ENCODE measurements around the gene SMPDL3B. TPM values are rescaled to one million over a fixed set of nuclear protein-coding genes. Genes with fewer than 3 reads are reported as not detected.

Gene SMPDL3B
- total RNA-seq, 2 donors from 2014 or later: 0.43 to 1.3 TPM

DNA sequence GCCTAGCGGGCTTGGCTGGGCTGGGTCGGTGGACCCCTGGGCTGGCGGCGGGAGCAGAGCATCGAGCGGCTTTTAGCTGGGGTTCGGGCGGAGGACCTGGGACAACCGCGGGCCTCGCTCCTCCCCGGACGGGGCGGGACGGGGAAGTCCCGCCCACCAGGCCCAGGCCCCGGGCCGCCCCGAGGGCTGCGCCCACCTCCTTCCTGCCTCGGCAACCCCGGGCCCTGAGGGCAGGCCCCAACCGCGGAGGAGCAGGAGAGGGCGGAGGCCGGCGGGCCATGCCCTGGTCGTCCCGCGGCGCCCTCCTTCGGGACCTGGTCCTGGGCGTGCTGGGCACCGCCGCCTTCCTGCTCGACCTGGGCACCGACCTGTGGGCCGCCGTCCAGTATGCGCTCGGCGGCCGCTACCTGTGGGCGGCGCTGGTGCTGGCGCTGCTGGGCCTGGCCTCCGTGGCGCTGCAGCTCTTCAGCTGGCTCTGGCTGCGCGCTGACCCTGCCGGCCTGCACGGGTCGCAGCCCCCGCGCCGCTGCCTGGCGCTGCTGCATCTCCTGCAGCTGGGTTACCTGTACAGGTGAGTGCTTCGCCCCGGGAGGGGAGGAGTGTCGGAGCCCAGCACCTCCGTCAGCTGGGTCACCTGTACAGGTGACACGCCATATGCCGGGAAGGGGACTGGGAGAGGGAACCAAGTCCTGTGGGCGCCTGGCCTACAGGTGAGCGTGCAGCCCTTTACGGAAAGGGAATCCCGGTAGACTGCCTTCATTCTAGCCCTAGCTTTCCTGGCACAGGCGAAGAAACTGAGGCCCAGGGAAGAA, 25.2 kb downstream of the SMPDL3B start, which contains the start of gene XKR8:
Gene XKR8 (plus strand): TSS at position 182 of the 812 bp plus-strand sequence. CDS start 97 bp downstream, at position 279.
- DNase-seq (ENCODE audit: low spot score in 2 of 2) (peak; percentile 86 to 87), ATAC-seq (peak; percentile 96 to 99)
- Mint-ChIP-seq H3K36me3 (no peaks in the 10 kb centered on the region), H3K9me3 (no peaks in the 10 kb centered on the region), H3K27ac (peak within 1 kb of the TSS; percentile 81 to 87)

- Mint-ChIP-seq H3K9me3 (no peaks in the 10 kb centered on the region), H3K27ac (peak overlapping the region; percentile 44 to 87), H3K36me3 (no peaks in the 10 kb centered on the region)
- DNase-seq (ENCODE audit: low spot score in 2 of 2) (no peak), ATAC-seq (no peak)
Measured at GRCh38 chr1:27960762-27961645, 26.2 kb downstream of the SMPDL3B start.

GRCh38 chr1:27961646-27962221, 26.9 kb downstream of the SMPDL3B start:
- H3K27ac Mint-ChIP-seq: peak overlapping the region; percentile 22 to 62
- no peaks in the 10 kb centered on the region for H3K9me3 Mint-ChIP-seq
- no peaks in the 10 kb centered on the region for H3K36me3 Mint-ChIP-seq
- DNase-seq (ENCODE audit: low spot score in 2 of 2): peak in 1 of 2 donors; percentile 16
- no peak for ATAC-seq

- ATAC-seq (no peak), DNase-seq (ENCODE audit: low spot score in 2 of 2) (peak in 1 of 2 donors; percentile 48)
- Mint-ChIP-seq H3K27ac (no peak overlapping the region), H3K9me3 (no peaks in the 10 kb centered on the region), H3K36me3 (no peaks in the 10 kb centered on the region)
Measured at GRCh38 chr1:27963393-27963792, 28.6 kb downstream of the SMPDL3B start.

GRCh38 chr1:27966402-27967105, 31.8 kb downstream of the SMPDL3B start:
- no peaks in the 10 kb centered on the region for H3K36me3 Mint-ChIP-seq
- H3K9me3 Mint-ChIP-seq: no peaks in the 10 kb centered on the region
- ATAC-seq (no peak), DNase-seq (ENCODE audit: low spot score in 2 of 2) (peak in 1 of 2 donors; percentile 51)
- H3K27ac Mint-ChIP-seq: peak overlapping the region; percentile 29 to 72

DNA sequence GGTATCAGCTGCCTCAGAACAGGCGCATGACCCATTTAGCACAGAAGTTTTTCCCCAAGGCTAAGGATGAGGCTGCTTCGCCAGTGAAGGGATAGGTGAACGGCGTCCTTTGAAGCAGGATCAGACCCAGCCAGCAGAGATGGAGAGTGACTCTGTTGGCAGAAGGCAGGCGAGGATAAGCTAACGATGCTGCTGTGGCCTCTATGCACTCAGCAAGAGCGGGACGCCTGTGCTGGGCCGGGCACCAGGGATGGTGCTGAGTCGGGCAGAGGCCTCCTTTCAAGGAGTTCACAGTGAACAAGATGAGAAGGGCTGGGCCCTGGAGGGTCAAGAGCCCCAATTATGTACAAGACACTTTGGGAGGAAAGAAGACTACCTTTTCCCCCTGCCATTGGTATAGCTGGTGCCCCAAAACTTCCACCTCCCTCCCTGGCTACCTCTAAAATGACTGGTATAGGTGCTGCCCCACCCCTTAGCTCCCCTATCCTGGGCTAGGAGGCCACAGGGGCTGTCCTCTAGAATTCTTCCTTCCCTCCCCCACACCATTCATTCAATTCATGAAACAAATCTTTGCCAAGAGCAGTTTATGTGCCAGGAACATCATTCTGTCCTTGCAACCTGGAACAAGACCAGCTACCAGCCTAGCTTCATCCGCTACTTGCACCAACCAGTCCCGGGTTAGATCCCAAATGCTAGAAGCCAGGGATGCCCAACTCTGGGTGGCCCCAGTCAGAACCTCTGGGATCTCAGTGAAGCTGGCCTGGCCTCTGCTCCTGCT, 32.5 kb downstream of the SMPDL3B start:
- ATAC-seq: no peak
- peak overlapping the region; percentile 72 to 81 for H3K27ac Mint-ChIP-seq

GRCh38 chr1:27967884-27968466, 33.2 kb downstream of the SMPDL3B start:
- Mint-ChIP-seq H3K36me3 (no peaks in the 10 kb centered on the region), H3K9me3 (no peaks in the 10 kb centered on the region), H3K27ac (peak overlapping the region; percentile 65 to 81)
- ATAC-seq (peak in 1 of 2 donors; percentile 37), DNase-seq (ENCODE audit: low spot score in 2 of 2) (peak in 1 of 2 donors; percentile 23)

More for the DNA sequence above, 32.5 kb downstream of the SMPDL3B start:
- DNase-seq (ENCODE audit: low spot score in 2 of 2): peak in 1 of 2 donors; percentile 51
- H3K36me3 Mint-ChIP-seq: no peaks in the 10 kb centered on the region
- H3K9me3 Mint-ChIP-seq: no peaks in the 10 kb centered on the region

DNA sequence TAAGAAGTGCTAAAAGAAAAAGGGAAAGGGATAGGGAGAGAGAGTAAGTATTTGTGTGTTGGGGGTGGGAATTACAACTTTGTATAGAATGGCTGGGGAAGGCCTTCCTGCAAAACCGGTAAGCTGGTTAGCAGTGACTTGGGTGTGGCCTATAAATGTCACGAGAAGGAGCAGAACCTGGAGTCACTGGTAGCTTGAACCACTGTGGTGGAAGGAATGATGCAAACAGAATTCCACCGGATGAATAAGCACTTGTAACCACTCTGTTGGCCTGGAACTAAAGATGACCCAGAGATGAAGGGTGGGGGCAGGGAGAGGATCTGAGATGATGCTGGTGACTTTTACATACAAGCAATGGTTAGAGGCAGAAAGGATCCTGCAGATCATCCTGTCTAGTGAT, 33.9 kb downstream of the SMPDL3B start:
- ATAC-seq (peak in 1 of 2 donors; percentile 84), DNase-seq (ENCODE audit: low spot score in 2 of 2) (peak in 1 of 2 donors; percentile 53)
- H3K9me3 Mint-ChIP-seq: no peaks in the 10 kb centered on the region
- H3K27ac Mint-ChIP-seq: peak overlapping the region; percentile 65 to 81
- H3K36me3 Mint-ChIP-seq: no peaks in the 10 kb centered on the region

DNA sequence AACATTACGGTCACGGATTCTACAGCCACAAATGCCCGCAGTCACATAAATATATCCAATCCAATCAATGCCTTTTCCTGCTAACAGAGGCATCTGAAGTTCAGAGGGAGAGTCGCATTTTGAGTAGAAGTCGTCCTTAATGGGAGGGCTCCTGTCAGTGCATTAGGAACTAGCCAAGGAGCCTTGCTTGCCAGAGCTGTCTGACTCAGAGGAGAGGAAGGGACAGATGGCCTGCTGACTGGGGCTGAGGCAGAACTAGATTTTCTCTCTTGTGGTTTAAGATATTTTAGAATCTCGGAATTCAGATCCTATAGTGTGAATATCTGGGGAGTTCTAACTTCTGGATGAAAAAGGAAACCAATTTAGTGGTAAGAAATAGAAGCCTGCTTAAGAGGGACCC, 35.6 kb downstream of the SMPDL3B start:
- ATAC-seq (no peak), DNase-seq (ENCODE audit: low spot score in 2 of 2) (peak in 1 of 2 donors; percentile 11)
- H3K9me3 Mint-ChIP-seq: no peaks in the 10 kb centered on the region
- H3K27ac Mint-ChIP-seq: no peak overlapping the region
- no peaks in the 10 kb centered on the region for H3K36me3 Mint-ChIP-seq

DNA sequence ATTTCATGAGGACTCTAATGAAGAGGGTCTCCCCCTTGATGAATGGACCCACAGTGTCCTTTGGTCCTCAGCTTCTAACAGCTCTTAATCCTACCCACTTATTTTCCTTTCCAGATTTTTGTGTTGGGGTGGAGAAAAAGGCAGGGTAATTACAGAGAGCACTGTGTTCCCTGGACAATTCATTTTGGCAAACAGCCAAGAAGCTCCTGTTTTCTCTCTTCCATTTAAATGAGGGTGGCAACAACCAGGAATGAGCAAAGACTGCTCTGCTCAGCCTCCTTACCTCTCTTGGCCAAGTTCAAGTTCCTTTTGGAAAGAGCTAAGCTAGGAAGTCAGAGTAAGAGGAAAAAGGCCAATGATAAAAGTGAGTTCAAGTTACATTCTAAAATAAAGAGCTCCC, 36.9 kb downstream of the SMPDL3B start:
- Mint-ChIP-seq H3K27ac (no peak overlapping the region), H3K36me3 (no peaks in the 10 kb centered on the region), H3K9me3 (no peaks in the 10 kb centered on the region)
- DNase-seq (ENCODE audit: low spot score in 2 of 2) (no peak), ATAC-seq (no peak)

- no peaks in the 10 kb centered on the region for H3K9me3 Mint-ChIP-seq
- no peak for ATAC-seq
- H3K27ac Mint-ChIP-seq: no peak overlapping the region
- DNase-seq (ENCODE audit: low spot score in 2 of 2): peak in 1 of 2 donors; percentile 13
- H3K36me3 Mint-ChIP-seq: peaks cover 0 to 3% of the 10 kb centered on the region in 2 donors
Measured at GRCh38 chr1:27972141-27972540, 37.3 kb downstream of the SMPDL3B start.

DNA sequence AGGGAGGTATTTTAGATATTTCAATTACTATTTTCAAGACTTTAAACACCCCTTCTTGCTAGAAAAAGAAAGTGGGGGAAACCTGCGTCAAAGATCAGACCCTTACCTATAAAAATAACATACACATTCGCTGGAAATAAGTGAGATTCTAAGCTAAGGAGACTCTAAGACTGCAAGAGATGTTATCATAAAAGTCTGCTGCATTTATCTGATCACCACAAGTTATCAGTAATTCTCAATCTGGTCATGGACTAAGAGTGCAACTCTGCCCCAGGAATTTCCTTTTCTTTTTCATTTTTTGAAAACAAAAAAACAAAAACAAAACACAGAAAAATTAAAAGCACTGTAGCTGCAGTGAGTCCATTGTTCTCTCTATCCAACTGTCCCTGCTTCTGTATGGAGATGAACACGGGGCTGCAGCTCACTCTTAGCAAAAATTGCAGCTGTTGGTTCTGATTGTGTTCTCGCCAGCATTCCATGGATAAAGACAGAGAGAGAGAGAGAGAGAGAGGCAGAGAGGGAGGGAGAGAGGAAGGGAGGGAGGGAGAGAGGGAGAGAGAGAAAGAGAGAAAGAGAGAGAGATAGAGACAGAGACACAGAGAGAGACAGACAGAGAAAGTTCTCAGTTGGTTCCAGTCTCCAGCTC, 39.1 kb downstream of the SMPDL3B start:
- no peaks in the 10 kb centered on the region for H3K9me3 Mint-ChIP-seq
- no peak for DNase-seq (ENCODE audit: low spot score in 2 of 2)
- ATAC-seq: no peak
- H3K27ac Mint-ChIP-seq: peak overlapping the region in 1 of 2 donors; percentile 23
- peaks cover 0 to 5% of the 10 kb centered on the region in 2 donors for H3K36me3 Mint-ChIP-seq

GRCh38 chr1:27974417-27974781, 39.6 kb downstream of the SMPDL3B start:
- Mint-ChIP-seq H3K27ac (peak overlapping the region in 1 of 2 donors; percentile 23), H3K36me3 (peaks cover 0 to 5% of the 10 kb centered on the region in 2 donors), H3K9me3 (no peaks in the 10 kb centered on the region)
- DNase-seq (ENCODE audit: low spot score in 2 of 2) (no peak), ATAC-seq (no peak)

GRCh38 chr1:27979151-27979858, 44.5 kb downstream of the SMPDL3B start:
- H3K27ac Mint-ChIP-seq: peak overlapping the region in 1 of 2 donors; percentile 65
- DNase-seq (ENCODE audit: low spot score in 2 of 2) (no peak), ATAC-seq (peak; percentile 73 to 95)
- H3K36me3 Mint-ChIP-seq: peaks cover 0 to 5% of the 10 kb centered on the region in 2 donors
- no peaks in the 10 kb centered on the region for H3K9me3 Mint-ChIP-seq

Data from activated naive CD4-positive, alpha-beta T cell treated with anti-CD3 and anti-CD28 coated beads, Interleukin-2, amount 50 U/mL, for 72 hours (primary cell).